ENCODE results near the gene SEPTIN7.
A peak's percentile ranks its signal among the peaks of the same experiment; 100 is the strongest.

The SEPTIN7 gene

DNA sequence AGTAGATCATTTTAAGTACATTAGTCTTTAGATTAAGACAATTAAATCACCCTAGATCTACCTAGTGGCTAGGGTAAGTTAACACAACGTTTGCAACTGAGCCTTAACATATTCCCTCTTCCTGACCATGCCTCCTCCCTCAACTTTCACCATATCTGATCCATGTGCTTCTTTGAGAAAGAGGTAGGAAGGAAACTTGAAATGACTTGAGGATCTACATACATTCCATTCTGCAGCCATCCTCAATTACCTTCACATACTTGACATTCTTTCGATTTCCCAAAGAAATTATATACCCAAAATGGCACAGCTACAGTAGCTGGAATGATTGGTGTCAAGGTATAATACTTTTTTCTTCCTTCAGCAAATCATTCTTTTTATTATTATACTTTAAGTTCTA is 12.9 kb upstream of the SEPTIN7 start:
- no peak for DNase-seq (ENCODE audit: low read depth)

DNA sequence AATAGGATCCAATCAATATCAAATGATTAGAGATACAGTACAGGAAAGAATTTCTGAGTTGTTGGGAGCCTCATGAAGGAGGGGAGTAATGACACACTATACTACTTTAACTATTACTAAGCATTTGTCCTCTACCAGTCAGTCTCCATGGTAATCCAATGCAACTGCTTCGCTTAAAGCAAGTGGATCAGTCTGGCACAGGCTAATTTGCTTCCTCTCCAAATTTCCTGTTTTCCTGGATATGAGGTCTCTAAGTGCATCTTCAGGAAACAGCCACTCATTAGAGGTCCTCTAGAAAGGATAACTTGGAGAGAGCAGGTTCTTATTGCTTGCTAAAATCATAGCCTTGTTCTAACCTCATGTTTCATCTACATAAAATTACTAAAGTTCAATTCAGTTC is 8.4 kb upstream of the SEPTIN7 start:
- DNase-seq (ENCODE audit: low read depth): no peak

DNA sequence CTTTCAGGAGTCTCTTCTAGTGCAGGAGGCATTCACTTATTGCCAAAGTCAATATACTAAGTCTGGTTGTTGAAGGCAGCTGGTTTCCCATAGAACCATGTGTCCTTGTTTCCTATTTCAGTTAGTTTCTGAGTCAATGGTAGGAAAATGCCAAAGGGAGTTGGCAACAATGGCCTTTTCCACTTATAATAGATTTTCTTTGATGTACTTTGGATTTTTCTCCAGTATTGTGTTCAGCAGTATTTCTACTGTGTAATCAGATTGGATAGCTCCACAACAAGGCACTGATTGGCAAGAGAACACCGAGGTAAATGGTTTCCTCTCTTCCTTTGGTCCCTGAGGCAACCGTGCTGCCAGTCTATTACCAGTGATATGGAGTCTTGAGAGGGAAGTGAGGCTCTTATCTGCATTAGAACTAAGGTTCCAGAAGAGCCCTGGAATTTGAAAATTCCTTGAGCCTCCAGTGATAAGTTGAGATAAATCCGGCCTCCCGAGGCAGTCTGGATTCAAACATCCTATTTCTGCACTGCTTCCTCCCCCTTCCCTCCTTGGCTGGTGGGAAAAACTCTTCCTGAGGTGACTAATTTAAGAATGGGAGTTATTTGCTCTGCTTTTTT is 7.9 kb upstream of the SEPTIN7 start:
- no peak for DNase-seq (ENCODE audit: low read depth)

DNA sequence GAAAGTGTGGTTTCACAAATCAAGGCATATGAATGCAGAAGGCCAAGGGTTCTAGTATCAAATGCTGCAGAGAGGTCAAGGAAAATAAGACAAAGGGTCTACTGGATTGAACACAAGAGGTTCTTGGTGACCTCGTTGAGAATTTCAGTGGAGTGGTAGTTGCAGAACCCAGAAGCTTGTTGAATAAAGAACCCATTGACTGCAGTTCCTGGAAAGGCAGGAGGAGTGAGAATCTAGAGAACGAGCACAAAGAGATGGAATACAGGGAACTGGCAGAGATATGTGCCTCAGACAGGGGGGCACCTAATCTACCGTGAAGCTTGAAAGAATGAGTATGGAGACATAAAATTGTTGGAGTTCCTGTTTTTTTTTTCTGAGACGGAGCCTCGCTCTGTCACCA is 3.5 kb upstream of the SEPTIN7 start:
- no peak for DNase-seq (ENCODE audit: low read depth)

DNA sequence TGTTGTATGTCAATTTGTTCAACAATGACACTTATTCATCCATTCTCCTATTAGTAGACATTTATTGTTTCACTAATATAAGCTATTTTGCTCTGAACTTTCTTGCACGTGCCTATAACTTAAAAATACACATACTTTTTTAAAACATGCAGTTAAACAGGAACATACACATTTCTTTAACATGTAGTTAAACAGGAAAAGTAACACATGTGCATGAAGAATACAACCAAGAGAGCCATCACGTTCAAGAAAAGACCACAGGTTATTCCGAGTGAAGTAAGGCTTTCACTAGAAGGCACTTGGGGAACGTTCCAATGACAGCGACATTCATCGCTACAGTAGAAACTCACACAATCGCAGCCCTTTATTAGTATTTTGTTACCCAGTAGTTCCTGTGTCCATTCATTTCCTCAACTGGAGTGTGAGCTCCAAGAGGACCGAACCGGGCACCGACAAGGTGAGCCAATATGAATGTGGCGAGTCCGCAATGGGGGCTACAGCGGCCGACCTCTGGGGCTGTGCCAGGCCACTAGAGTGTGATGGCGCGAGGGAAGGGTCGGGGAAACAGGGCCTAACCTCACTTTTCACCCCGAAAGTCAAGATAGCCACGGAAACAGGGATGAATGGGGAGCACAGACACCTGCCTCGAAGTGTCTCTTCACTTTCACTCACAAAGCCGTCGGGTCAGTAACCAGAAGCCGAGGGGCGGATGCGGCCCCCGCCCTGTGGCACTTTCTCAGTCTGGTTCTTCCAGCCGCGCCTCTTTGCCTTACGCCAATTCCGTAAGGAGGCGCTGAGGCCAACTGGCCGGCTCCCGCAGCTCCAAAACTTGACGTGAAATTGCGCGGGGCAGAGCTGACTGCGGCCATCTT is 775 bp upstream of the SEPTIN7 start:
- peak; percentile 23 for DNase-seq (ENCODE audit: low read depth)

DNA sequence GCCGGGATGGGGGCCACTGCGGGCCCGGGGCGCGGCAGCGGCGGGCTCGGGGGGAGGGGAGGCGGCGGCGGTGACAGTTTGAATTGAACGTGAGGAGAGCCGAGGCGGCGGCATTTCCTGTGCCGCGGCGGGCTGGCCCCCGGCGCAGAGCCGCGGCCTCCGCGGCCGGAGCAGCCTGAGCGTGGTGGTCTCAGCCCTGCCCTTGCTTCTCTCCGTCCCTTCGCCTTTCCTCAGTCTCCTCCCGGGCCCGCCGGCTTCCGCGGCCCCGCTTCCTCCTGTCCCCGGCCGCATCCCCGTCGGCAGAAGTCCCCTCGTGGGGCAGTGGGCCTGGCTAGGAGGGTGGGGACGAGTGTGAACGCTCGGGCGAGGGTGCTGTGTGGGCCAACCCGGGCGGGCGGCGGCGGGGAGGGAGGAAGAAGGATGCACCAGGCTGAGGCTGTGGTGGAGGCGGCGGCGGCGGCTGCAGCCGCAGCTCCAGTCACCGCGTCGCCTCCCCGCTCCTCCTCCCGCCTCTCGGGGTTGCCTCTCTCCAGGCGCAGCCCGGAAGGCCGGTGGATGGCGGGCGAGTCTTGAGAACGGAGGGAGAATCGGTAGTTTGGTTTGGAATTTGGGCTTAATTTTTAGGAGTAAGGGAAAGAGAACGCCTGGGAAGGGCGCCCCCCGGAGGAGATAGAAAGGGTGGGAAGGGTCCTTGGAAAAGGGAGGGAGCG is 690 bp downstream of the SEPTIN7 start:
- DNase-seq (ENCODE audit: low read depth): peak; percentile 15

DNA sequence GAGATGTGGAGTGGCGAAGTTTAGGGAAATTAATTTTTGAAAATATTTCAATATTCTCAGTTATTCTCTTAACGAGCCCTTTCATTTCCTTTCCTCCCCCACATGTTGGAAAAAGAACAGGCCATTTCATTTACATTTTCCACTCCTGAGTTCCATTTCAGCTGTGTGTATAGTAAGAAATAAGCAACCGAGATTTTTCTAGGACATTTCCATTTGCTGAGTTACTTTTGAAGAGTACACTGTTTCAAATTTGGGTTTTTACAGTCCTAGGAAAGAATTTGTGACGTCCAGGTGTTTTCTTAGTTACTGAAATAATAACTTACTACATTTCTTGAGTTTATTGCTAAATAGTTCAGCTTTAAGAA is 1.2 kb downstream of the SEPTIN7 start:
- DNase-seq (ENCODE audit: low read depth): no peak

DNA sequence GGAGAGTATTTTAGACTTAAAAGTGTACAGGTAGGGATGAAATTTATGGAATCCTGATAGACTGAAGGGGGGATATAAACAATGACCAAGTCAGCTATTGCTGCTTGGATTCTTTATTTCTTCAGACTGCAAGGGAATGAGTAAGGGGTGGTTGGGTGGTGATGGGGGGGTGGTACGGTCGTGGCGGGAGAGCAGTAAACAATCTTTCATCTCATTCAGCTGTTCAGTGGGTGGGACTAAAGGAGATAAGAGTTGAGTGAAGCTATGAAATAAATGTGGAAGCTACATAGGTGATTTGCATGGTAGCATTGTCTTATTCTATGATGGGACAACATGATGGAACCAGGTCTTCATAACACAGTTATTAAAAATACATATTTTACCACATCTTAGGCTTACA is 1.8 kb downstream of the SEPTIN7 start:
- no peak for DNase-seq (ENCODE audit: low read depth)

DNA sequence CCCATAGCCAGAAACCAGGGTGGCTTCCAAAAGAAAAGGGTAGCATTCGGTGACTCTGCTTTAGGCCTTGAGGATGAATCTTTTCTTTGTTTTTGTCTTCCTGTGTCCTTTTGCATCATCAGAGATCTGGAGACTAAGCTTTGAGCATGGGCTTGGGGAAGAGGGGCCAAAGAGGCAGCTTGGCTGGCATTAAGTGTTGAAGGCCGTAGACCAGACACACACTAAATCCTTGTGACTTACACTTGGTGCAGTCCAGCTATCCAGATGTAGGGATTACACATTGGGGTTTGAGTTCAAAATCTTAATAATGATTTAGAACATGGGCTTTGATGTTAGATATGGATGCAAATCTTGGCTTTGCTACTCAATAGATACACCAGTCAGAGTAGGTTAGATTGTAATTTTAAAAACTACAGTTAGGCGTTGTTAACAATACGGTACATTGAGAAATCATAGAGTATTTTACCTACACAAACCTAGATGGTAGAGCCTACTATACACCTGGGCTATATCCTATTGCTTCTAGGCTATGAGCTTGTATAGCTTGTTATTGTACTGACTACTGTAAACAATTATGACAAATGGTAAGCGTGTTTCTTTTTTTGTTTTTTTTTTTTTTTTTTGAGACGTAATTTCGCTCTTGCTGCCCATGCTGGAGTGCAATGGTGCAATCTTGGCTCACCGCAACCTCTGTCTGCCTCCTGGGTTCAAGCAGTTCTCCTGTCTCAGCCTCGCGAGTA is 3.5 kb downstream of the SEPTIN7 start:
- no peak for DNase-seq (ENCODE audit: low read depth)

DNA sequence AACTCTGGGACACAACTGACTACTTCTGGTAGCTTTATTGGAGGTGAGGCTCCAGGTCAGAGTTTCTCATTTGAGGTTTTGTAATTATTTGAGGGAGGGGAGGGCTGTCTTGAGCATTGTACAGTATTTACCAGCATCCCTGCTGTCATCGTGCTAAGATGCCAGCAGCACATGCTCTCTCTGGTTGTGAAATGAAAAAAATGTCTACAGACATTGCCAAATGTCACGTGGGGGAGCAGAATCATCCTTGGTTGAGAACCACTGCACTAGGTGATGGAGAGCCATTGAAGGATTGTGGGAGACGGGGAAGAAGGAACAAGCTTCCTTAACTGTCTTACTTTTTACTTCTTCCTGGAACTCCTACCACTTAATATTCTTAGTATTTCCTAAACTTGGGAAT is 5.0 kb downstream of the SEPTIN7 start:
- no peak for DNase-seq (ENCODE audit: low read depth)

DNA sequence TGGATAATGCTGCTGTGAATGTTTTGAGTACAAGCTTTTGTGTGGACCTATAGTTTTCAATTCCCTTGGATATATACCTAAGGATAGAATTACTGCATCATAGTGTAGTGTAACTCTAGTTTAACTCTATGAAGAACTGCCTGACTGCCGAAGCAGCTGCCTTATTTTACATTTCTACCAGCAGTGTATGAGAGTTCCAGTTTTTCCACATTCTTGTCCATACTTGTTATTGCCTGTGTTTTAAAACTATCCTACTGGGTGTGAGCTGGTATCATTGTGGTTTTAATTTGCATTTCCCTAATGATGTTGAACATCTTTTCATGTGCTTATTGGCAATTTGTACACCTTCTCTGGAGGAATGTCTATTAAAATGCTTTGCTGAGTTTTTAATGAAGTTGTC is 15.7 kb downstream of the SEPTIN7 start:
- no peak for DNase-seq (ENCODE audit: low read depth)

DNA sequence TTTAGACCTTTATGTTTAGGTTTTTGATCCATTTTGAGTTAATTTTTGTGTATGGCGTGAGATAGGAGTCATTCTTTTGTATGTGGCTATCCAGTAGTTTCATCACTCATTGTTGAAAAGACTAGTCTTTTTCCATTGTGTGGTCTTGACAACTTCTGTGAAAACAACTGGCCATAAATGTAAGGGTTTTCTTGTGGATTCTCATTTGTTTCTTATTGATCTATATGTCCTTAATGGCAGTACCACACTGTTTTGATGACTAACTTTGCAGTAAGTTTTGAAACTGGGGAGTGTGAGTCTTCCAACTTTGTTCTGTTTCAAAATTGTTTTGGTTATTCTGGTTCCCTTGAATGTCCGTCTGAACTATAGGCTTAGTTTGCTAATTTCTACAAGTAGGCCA is 16.3 kb downstream of the SEPTIN7 start:
- DNase-seq (ENCODE audit: low read depth): no peak

DNA sequence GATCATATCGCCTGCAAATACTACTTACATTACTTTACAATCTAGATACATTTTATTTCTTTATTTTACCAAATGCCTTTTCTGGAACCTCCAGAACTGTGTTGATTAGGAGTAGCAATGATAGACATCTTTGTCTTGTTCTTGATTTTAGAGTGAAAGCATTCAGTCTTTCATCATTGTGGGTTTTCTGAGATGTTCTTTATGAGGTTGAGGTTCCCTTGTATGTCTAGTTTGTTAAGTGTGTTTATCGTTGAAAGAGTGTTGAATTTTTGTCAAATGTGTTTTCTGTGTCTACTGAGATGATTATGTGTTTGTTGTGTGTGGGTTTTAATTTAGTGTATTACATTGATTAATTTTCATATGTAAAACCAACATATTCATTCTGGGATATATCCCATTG is 17.1 kb downstream of the SEPTIN7 start:
- no peak for DNase-seq (ENCODE audit: low read depth)

DNA sequence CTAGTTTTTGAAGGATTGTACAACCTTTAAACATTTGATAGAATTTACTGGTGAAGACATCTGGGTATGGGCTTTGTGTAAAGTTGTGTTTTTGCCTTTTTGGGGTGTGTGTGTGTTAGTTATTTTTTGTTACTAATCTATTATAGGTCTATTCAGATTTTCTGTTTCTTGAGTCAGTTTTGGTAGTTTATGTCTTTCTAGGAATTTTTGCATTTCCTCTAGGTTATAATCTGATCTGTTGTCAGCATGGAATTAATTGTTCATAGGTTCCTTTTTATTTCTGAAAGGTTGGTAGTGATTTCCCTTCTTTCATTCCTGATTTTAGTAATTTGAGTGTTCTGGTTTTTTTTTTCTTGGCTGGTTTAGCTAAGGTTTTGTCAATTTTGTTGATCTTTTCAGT is 17.7 kb downstream of the SEPTIN7 start:
- DNase-seq (ENCODE audit: low read depth): no peak

DNA sequence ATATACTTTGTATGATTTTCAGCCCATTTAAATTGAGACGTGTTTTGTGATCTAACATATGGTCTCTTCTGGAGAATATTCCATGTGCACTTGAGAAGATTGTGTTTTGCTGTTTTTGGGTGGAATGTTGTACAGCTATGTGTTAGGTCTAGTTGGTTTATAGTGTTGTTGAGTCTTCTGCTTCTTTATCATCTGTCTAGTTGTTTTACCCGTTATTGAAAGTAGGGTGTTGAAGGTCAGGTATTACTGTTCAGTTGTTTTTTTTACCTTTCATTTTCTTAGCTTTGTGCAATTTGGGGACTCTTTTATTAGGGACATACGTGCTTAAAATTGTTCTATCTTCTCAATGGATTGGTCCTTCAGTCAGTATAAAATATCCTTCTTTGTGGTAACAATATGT is 18.5 kb downstream of the SEPTIN7 start:
- no peak for DNase-seq (ENCODE audit: low read depth)

DNA sequence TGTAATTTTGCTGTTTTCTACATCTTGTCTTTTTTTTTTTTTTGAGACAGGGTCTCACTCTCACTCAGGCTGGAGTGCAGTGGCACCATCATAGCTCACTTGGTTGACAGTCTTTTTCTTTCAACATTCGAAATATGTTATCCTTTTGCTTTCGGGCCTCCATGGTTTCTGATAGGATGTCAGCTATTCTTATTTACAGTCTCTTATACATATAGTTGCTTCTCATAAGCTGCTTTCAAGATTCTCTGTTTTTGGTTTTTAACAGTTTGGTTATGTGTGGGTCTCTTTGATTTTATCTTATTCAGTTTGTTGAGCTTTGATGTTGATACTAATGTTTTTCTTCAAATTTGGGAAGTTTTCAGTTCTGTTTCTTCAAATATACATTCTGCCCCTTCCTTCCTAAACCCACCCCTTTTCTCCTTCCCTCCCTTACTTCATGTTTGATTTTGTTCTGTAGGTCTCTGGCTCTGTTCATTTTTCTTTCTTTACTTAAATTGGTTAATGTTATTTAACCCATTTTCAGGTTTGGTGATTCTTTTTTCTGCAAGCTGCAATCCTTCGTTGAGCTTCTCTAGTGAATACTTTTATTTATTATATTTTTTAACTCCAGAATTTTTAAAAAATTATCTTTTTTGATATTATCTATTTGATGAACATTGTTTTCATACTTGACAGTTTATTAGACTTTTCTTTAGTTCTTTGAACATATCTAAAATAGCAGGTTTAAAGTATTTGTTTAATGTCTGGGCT is 19.3 kb downstream of the SEPTIN7 start:
- DNase-seq (ENCODE audit: low read depth): no peak

DNA sequence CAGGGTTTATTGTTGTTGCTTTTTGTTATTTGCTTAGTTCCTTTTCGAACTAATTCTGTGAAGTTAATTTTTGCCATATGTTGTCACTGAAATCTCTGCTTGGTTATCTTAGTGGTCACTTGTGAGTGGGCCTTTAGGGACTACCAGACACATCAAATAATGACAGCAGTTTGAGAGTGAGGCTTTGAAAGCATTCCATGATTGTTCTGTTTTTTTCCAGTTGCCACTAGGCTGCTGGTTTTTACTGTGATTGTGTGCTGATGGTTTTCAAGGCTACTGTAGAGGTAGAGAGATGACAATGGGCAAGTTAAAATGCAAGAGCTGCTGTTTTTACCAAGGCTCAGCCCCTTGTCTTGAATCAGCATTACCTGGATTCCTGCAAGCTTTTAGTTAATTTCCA is 20.0 kb downstream of the SEPTIN7 start:
- DNase-seq (ENCODE audit: low read depth): no peak

DNA sequence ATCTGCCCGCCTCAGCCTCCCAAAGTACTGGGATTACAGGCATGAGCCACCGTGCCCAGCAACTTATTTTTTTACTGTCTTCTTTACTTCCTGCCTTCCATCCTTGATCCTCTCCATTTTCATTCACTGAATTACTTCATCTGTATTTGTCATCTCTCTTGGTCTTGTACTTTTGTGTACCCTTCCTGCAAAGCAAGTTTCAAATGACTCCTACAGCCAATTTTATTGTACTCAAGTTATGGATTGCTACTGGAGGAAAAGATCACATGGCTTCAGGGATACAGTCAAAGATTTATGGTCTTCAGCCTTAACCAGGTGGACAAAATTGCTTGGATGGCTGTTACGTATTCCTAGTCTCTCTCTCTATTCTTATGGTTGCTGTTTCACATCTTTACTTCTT is 22.6 kb downstream of the SEPTIN7 start:
- no peak for DNase-seq (ENCODE audit: low read depth)

DNA sequence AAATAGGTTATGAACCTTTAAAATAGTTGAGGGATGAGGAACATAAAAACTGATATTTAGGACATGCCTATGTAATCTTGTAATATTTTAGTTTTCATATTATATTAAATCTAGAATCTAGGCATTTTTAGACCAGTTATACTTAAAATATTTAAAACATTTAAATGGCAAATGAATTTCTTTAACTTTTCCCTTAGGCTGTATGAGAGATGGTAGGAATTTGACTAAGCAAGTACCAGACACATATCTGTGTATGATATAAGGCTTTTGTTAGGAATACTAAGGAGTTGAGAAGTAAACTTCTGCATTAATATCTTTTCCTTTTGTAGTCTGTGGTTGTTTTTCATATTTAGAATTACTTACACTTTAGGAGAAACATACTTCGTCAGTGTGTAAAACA is 25.1 kb downstream of the SEPTIN7 start:
- no peak for DNase-seq (ENCODE audit: low read depth)

DNA sequence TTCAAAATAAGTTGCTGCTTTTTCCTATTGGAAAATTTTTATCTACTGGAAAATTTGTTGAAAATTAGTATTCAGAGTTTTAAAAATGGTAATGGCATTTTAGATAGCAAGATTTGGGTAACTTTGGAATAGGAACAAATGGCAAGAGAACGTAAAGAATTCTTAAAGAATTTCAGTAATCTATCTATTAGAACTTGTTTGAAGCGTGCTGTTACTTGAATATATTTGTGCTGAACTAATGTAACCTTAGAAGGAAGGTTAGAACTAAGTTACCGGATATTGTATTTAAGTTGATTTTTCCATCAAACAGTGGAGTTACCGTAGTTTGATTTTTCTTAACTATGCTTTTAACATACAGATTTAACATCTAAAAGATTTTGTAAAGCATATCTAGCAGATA is 25.9 kb downstream of the SEPTIN7 start:
- DNase-seq (ENCODE audit: low read depth): no peak

DNA sequence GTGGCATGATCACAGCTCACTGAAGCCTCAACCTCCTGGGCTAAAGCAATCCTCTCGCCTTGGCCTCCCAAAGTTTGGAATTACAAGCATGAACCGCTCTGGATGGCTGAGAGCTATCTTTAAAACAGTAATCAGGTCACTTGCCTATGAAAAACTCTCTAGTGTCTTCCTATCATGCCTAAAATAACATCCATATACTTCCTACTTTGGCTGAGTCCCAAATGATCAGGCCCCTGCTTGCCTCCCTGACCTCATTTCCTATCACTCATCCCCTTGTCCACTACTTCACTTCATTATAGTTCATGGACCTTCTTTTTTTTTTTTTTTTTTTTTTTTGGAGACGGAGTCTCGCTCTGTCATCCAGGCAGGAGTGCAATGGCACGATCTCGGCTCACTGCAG is 28.0 kb downstream of the SEPTIN7 start:
- no peak for DNase-seq (ENCODE audit: low read depth)

DNA sequence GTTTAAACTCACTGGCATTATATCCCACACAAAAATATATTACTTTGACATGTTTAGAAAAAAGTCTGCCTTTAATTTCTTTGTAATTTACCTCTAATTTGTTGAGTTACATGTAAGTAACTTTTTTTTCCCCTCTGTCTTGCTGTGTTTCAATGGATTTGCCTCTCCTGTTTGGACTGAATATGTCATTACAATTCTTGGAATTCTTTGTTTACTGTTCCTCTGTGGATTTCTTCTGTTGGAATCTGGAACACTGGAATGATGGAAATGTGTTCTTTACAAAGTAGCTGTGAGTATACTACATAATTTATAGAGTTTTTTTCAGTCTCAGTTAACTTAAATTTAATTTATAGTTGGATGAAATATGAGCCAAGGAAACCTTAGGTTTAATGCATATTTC is 30.4 kb downstream of the SEPTIN7 start:
- DNase-seq (ENCODE audit: low read depth): no peak
